Stimulated activated CD8-positive, alpha-beta memory T cell treated with anti-CD3 and anti-CD28 coated beads, Interleukin-7, amount 100 ng/mL, for 1 hour (primary cell): ENCODE results near the gene ISOC2.

ENCODE experiments used
- DNase-seq, 2 donors: peaks; one replicate each; pipeline ENCODE4 v3.0.0-alpha.2; 2020; ENCODE audit warnings: low read depth in 2 of 2

Gene ISOC2

DNA sequence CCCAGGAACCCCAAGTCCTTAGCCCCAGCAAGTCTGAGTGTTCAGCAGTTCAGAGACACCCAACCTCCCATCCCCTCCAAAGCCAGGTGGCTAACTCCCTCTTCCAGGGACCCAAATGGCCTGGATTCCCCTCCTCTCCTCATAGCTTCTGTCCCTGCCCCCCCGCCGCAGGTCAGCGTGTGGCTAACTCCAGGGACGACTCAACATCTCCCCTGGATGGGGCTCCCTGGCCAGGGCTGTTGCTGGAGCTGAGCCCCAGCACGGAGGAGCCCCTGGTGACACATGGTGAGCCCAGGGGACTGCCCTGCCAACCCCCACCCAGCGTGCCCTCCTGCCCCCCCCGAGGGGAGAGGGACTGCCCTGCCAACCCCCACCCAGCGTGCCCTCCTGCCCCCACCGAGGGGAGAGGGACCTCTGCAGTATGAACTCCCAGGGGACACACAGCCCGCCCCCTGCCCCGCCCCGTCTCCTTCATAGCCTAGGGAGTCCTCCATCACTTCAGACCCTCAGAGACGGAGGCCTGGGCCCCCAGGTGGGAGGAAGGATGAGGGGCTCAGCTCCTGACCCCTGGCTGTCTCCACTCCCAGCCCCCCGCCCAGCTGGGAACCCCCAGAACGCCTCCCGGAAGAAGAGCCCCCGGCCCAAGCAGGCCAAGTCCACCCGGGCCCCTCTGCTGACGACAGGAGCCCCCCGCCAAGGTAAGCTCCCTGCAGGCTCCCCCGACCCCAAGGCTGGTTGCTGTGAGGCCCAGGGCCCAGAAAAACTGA lies 28.5 kb upstream of the ISOC2 start:
- DNase-seq: no peak

GRCh38 chr19:55488986-55489710 lies 27.7 kb upstream of the ISOC2 start:
- DNase-seq: no peak

DNA sequence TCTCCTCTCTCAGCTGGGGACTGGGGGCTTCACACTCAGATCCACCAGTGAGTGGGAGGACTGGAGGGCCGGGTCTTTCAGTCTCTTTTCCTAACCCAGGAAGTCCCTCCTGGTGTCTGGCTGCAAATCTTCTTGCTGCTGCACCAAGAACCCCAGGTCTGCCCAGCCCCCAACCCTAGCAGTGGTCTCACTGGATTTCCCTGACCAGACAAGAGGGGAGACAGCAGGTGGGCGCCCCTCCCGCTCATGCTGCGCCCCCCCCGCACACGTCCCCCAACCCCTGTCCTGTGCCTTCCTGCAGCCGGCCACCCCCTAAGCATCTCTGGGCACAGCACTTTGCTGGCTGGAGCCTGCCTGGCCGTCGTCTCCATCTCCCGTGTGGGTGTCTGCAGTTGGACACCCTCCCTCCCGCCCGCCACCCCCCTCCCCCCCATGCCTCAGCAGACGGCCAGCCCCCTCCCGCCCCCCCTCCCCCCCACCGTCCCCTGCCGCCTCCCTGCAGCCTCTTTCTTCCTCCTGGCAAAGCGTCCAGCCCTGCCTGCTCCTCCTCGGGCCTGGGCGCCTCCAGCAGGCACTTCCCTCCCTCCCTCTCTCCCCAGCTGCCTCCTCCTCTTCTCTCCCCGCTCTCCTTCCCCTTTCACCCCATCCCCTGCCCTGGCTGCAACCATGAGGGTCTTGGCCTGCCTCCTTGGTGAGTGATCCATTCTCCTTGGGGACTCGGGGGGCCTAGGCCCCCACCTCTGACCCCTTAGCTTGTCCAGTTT lies 26.7 kb upstream of the ISOC2 start, which contains the start of gene SSC5D:
Gene SSC5D (plus strand): TSS at position 513 of the 764 bp plus-strand sequence. CDS start 154 bp downstream, at position 667.
- no peak for DNase-seq

GRCh38 chr19:55486971-55487923 lies 25.8 kb upstream of the ISOC2 start:
- DNase-seq: no peak

DNA sequence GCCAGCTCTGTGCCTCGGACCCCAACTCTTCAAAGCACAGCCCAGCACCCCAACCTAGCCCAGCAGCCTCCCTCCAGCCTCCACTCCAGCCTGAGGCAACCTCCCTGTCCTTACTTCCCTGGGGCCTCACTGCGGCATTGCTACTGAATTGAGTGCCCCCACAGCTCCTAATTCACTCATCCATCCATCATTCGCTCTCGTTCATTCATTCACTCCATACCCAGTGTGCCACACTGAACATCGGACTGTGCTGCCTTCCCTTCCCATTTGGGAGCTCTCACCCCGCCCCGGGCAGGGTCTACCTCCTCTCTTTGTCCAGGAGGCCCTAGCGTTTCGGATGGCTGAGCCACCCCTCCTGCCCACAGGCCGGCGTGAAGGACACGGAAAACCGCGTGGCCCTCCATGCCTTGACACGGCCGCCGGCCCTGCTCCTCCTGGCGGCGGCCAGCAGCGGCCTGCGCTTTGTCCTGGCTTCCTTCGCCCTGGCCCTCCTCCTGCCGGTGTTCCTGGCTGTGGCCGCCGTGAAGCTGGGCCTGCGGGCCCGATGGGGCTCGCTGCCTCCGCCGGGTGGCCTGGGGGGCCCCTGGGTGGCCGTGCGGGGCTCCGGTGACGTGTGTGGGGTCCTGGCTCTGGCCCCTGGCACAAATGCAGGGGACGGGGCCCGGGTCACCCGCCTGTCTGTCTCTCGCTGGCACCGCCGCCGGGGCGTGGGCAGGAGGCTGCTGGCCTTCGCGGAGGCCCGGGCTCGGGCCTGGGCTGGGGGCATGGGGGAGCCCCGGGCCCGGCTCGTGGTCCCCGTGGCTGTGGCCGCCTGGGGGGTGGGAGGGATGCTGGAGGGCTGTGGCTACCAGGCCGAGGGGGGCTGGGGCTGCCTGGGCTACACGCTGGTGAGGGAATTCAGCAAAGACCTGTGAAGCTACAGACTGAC lies 24.9 kb upstream of the ISOC2 start:
- no peak for DNase-seq

DNA sequence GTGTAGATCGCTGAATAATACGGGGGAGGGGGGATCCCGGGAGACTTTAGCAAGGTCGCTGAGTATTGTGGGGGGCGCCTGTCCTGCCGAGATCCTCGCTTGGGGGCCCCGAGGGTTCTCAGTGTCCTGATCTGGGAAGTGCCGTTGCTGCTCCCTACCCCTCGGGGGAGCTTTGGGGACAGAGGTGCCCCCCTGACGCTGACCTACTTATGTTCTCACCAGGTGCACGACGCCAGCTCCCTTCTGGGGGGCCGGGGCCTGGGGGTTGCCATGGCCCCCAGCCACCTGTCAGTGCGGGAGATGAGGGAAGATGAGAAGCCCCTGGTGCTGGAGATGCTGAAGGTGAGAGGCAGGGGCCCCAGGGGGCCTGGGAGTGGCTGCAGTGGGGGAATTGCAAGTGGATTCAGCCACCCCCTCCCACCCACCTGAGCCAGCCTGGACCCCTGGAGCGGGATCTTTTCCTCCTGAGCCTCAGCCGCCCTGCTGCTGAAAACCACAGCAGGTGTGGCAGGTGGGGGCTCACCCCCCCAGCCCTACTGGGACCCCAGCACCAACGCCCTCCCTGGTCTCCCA lies 24.1 kb upstream of the ISOC2 start:
- no peak for DNase-seq

- DNase-seq: peak; percentile 19 to 40
These were observed 23.4 kb upstream of the ISOC2 start, which contains the start of gene NAT14 for GRCh38 chr19:55484593-55485438. Gene NAT14, plus strand, starts transcription at chr19:55485188. Its CDS starts 521 bp downstream, at chr19:55485709.

DNA sequence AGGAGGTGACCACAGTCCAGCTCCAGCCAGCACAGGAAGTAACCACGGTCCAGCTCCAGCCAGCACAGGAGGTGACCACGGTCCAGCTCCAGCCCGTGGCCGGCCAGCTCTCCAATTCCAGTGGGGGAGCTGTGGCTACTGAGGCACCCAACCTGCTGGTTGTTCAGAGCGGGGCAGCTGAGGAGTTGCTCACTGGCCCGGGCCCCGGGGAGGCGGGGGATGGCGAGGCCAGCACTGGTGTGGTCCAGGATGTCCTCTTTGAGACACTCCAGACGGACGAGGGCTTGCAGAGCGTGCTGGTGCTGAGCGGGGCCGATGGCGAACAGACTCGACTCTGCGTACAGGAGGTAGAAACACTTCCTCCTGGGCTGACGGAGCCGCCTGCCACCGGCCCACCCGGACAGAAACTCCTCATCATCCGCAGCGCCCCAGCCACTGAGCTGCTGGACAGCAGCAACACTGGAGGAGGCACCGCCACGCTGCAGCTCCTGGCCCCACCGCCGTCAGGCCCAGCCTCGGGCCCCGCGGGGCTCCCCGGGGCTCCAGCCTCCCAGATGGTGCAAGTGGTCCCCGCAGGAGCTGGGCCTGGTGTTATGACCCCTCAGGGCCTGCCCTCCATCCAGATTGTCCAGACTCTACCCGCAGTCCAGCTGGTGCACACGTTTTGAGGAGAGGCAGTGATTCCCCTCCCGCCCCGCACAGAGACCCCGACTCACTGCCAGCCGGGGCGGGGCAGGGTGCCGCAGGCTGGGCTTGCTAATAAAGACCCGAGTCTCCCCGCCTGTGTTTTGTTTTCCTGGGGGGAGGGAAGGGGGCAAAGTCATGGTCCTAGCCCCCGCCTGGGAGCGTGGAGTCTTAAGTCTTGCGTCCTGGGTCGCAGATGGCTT lies 22.5 kb upstream of the ISOC2 start:
- DNase-seq: no peak

GRCh38 chr19:55482967-55483705 lies 21.7 kb upstream of the ISOC2 start:
- no peak for DNase-seq

DNA sequence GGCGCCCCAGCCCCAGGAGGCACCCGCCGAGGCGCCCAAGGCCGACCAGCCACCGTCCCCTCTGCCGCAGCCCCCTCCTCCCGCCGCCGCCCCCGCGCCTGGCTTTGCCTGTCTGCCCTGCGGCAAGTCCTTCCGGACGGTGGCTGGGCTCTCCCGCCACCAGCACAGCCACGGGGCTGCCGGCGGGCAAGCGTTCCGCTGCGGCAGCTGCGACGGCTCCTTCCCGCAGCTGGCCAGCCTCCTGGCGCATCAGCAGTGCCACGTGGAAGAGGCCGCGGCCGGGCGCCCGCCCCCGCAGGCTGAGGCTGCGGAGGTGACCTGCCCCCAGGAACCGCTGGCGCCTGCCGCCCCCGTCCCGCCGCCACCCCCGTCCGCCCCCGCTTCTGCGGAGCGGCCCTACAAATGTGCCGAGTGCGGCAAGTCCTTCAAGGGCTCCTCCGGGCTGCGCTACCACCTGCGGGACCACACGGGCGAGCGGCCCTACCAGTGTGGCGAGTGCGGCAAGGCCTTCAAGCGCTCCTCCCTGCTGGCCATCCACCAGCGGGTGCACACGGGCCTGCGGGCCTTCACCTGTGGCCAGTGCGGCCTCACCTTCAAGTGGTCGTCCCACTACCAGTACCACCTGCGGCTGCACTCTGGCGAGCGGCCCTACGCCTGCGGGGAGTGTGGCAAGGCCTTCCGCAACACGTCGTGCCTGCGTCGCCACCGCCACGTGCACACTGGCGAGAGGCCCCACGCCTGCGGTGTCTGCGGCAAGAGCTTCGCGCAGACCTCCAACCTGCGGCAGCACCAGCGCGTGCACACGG lies 20.9 kb upstream of the ISOC2 start:
- no peak for DNase-seq

- DNase-seq: no peak
These were observed 20.3 kb upstream of the ISOC2 start for GRCh38 chr19:55481794-55482155.

DNA sequence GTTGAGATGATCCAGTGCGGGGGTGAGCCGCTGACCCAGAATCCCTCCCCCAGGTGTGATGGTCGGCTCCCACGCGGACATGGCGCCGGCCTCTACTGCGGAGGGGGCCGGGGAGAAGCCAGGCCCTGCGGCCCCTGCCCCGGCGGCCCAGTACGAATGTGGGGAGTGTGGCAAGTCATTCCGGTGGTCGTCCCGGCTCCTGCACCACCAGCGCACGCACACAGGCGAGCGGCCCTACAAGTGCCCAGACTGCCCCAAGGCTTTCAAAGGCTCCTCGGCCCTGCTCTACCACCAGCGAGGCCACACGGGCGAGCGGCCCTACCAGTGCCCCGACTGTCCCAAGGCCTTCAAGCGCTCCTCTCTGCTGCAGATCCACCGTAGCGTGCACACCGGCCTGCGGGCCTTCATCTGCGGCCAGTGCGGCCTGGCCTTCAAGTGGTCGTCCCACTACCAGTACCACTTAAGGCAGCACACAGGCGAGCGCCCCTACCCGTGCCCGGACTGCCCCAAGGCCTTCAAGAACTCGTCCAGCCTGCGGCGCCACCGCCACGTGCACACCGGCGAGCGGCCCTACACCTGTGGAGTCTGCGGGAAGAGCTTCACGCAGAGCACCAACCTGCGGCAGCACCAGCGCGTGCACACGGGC lies 19.8 kb upstream of the ISOC2 start:
- no peak for DNase-seq

DNA sequence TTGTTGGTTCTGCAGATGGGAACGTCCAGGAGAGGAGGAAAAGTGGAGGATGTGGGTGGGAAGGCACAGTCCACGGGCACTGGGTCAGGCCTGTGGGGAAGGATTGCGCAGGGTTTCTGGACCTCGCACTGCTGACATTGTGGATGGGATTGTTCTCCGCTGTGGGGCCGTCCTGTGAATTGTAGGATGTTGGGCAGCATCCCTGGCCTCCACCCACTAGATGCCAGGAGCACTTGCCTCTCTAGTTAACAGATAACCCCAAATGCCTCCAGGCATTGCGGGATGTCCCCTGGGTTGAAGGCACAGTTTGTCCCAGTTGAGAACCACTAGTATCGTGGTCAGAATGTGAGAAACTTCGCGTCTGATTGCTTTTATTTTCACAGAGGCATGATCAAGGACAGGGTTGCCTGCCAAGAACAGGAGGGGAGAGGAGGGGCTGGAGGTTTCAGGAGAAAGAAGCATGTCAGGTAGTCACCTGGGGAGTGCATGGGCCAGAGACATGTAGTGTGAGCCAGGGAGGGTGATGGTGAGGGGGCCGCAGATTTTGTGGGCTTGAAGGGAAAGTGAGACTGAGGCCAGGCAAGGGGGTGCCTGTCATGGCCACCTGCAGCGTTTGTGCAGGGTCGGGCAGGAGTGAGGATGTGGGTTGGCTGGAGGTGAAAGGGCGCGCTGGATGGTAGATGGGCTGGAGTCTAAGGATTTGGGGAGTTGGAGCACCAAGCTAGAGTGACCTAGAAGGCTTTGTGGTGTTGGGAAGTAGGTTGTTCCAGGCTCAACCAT lies 18.2 kb upstream of the ISOC2 start:
- DNase-seq: no peak

DNA sequence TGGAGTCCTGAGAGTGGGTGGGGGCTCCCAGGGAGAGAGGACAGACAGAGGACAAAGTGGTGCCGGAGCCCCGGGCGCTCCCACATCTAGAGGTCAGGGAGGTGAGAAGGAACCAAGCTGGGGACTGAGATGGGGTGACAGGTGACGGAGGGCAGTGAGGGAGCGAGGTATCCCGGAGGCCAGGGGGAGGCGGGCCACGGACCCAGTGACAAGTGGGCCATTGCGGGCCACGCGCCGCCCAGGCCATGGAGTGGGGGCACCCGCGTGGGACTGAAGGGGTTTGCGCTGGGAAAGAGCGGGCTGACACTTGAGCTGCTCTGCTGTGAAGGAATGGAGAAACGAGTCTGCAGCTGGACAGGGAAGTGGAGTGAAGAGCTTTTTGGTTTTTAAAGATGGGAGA lies 17.6 kb upstream of the ISOC2 start:
- DNase-seq: no peak

GRCh38 chr19:55478364-55478763 lies 16.9 kb upstream of the ISOC2 start:
- no peak for DNase-seq
